SK-N-SH (cell line): Measurements from ENCODE around the gene TMEM245. TPM values are rescaled to one million over a fixed set of nuclear protein-coding genes. Genes with fewer than 3 reads are reported as not detected.

Experiments used
- CTCF ChIA-PET: fragments of 300-600, 350-600 bp; formaldehyde crosslinking; extraction: SDS; loops from one replicate; lab custom pipeline; 2021; lab: Yijun Ruan, JAX
- POLR2A ChIA-PET: fragments of 350-600 bp; sonication (Branson Sonifier 250); formaldehyde crosslinking; extraction: SDS; loops from one replicate; lab custom pipeline; 2020; ENCODE audit warnings: antibody characterized with exemption, inconsistent platforms; lab: Yijun Ruan, JAX
- DNase-seq: peaks from one replicate; pipeline ENCODE4 v3.0.0; 2012
- H2AFZ ChIP-seq: fragments of 200-600 bp; sonication (generic); 2 replicates; pipeline ENCODE4 v1.8.1; 2016; ENCODE audit warnings: antibody characterized with exemption, mild to moderate bottlenecking, low read depth
- H3F3A ChIP-seq: fragments of 200-600 bp; sonication (generic); replicated peaks from 2 replicates; pipeline ENCODE3; 2016; ENCODE audit warnings: antibody characterized with exemption, mild to moderate bottlenecking; ENCODE audit not compliant: insufficient read depth
- H3K27ac ChIP-seq, 2 experiments: fragments of 200-500 bp in 1 of 2; fragments of 200-600 bp in 1 of 2; sonication (Bioruptor generic) in 1 of 2; sonication (generic), shearing (Covaris generic) in 1 of 2; 2 replicates each; pipeline versions ENCODE4 v1.5.1 to v1.6.1; 2014 to 2016; ENCODE audit warnings: low read depth in 2 of 2, inconsistent platforms in 1 of 2, low read length in 1 of 2, mild to moderate bottlenecking in 1 of 2, mixed read lengths in 1 of 2
- H3K27me3 ChIP-seq: fragments of 200-600 bp; sonication (generic), shearing (Covaris generic); 2 replicates; pipeline ENCODE4 v1.6.1; 2016; ENCODE audit warnings: mixed run types; ENCODE audit not compliant: insufficient read depth
- H3K36me3 ChIP-seq, 2 experiments: fragments of 200-500 bp in 1 of 2; fragments of 200-600 bp in 1 of 2; sonication (Bioruptor generic) in 1 of 2; sonication (generic) in 1 of 2; replicated peaks in 1 of 2; 2 replicates each; pipeline versions ENCODE3 to v1.5.1; 2014 to 2016; ENCODE audit warnings: low read length in 1 of 2, mild to moderate bottlenecking in 1 of 2; ENCODE audit not compliant: insufficient read depth in 2 of 2, control insufficient read depth in 1 of 2
- H3K4me1 ChIP-seq, 2 experiments: fragments of 200-500 bp in 1 of 2; fragments of 200-600 bp in 1 of 2; sonication (Bioruptor generic) in 1 of 2; sonication (generic), shearing (Covaris generic) in 1 of 2; 2 replicates each; pipeline versions ENCODE4 v1.5.1 to v1.6.1; 2014 to 2016; ENCODE audit warnings: low read depth in 1 of 2, low read length in 1 of 2, mixed run types in 1 of 2; ENCODE audit not compliant: insufficient read depth in 2 of 2, control insufficient read depth in 1 of 2
- H3K4me2 ChIP-seq: fragments of 200-600 bp; sonication (generic), shearing (Covaris generic); 2 replicates; pipeline ENCODE4 v1.6.1; 2017; ENCODE audit warnings: mixed run types
- H3K4me3 ChIP-seq, 2 experiments: fragments of 200-500 bp in 1 of 2; fragments of 200-600 bp in 1 of 2; sonication (Bioruptor generic) in 1 of 2; sonication (generic), shearing (Covaris generic) in 1 of 2; 2 replicates each; pipeline versions ENCODE4 v1.5.1 to v1.8.1; 2014 to 2016; ENCODE audit warnings: low read depth in 2 of 2, inconsistent platforms in 1 of 2, low read length in 1 of 2, mild to moderate bottlenecking in 1 of 2, mixed read lengths in 1 of 2, moderate library complexity in 1 of 2
- H3K79me2 ChIP-seq: fragments of 200-600 bp; sonication (generic); 2 replicates; pipeline ENCODE4 v1.8.1; 2017; ENCODE audit warnings: mild to moderate bottlenecking; ENCODE audit not compliant: insufficient read depth
- H3K9ac ChIP-seq: fragments of 200-600 bp; sonication (generic); 2 replicates; pipeline ENCODE4 v1.6.1; 2017; ENCODE audit warnings: mixed run types
- H3K9me2 ChIP-seq: fragments of 200-600 bp; sonication (generic); 2 replicates; pipeline ENCODE4 v1.6.1; 2017; ENCODE audit warnings: mixed run types
- H3K9me3 ChIP-seq: fragments of 200-600 bp; sonication (generic); 2 replicates; pipeline ENCODE4 v1.6.1; 2017; ENCODE audit warnings: mixed run types, mild to moderate bottlenecking, moderate library complexity
- H4K20me1 ChIP-seq: fragments of 200-600 bp; sonication (generic); 2 replicates; pipeline ENCODE4 v1.6.1; 2017; ENCODE audit warnings: mild to moderate bottlenecking, mixed run types; ENCODE audit not compliant: insufficient read depth
- CHD2 ChIP-seq: fragments of 150-350 bp; IDR thresholded peaks from 2 replicates; pipeline ENCODE4 v1.6.1; 2018; ENCODE audit warnings: low read length; ENCODE audit not compliant: partially characterized antibody
- CTCF ChIP-seq: fragments of 200-600 bp; sonication (generic); IDR thresholded peaks from 2 replicates; pipeline ENCODE4 v1.6.1; 2017; ENCODE audit warnings: antibody characterized with exemption, mild to moderate bottlenecking, moderate library complexity
- ELF1 ChIP-seq: IDR thresholded peaks from 2 replicates; pipeline ENCODE4 v1.4.0; 2012
- EP300 ChIP-seq, 2 experiments: IDR thresholded peaks; 2 replicates each; pipeline versions ENCODE4 v1.4.0 to v1.6.1; 2012; ENCODE audit warnings: borderline replicate concordance in 1 of 2, low read depth in 1 of 2, low read length in 1 of 2
- FOSL2 ChIP-seq: IDR thresholded peaks from 2 replicates; pipeline ENCODE4 v1.4.0; 2012; ENCODE audit warnings: low read depth, mild to moderate bottlenecking, moderate library complexity, borderline replicate concordance
- FOXJ3 ChIP-seq: sonication (generic); formaldehyde crosslinking; IDR thresholded peaks from 2 replicates; pipeline ENCODE4 v1.5.1; 2020; ENCODE audit warnings: mild to moderate bottlenecking, missing genetic modification reagents
- FOXM1 ChIP-seq: IDR thresholded peaks from 2 replicates; pipeline ENCODE4 v1.4.0; 2012; ENCODE audit warnings: low read depth, mild to moderate bottlenecking
- GABPA ChIP-seq: IDR thresholded peaks from 2 replicates; pipeline ENCODE4 v1.4.0; 2012; ENCODE audit warnings: low read depth, mild to moderate bottlenecking
- MEF2A ChIP-seq: IDR thresholded peaks from 2 replicates; pipeline ENCODE4 v1.4.0; 2012; ENCODE audit warnings: low read depth, borderline replicate concordance
- MXI1 ChIP-seq: IDR thresholded peaks from 2 replicates; pipeline ENCODE4 v1.6.1; 2012; ENCODE audit warnings: mild to moderate bottlenecking, low read depth, low read length, improper control_type of control experiment
- NFIC ChIP-seq: IDR thresholded peaks from 2 replicates; pipeline ENCODE4 v1.4.0; 2012; ENCODE audit warnings: borderline replicate concordance
- PBX3 ChIP-seq: IDR thresholded peaks from 2 replicates; pipeline ENCODE4; 2012
- POLR2AphosphoS5 ChIP-seq: IDR thresholded peaks from 2 replicates; pipeline ENCODE4 v1.6.1; 2012; ENCODE audit warnings: low read depth, low read length
- RCOR1 ChIP-seq: fragments of 150-350 bp; IDR thresholded peaks from 2 replicates; pipeline ENCODE4 v1.6.1; 2017; ENCODE audit warnings: antibody characterized with exemption, low read length
- SIN3A ChIP-seq: IDR thresholded peaks from 2 replicates; pipeline ENCODE4 v1.6.1; 2012; ENCODE audit warnings: low read depth, mild to moderate bottlenecking, low read length, moderate library complexity, borderline replicate concordance
- SMC3 ChIP-seq: IDR thresholded peaks from 2 replicates; pipeline ENCODE4 v1.6.1; 2012; ENCODE audit warnings: low read depth, low read length, improper control_type of control experiment
- TAF1 ChIP-seq: IDR thresholded peaks from 2 replicates; pipeline ENCODE4 v1.6.1; 2012; ENCODE audit warnings: low read depth, mild to moderate bottlenecking, low read length, moderate library complexity, borderline replicate concordance
- TCF12 ChIP-seq: IDR thresholded peaks from 2 replicates; pipeline ENCODE4 v1.4.0; 2012
- USF1 ChIP-seq: IDR thresholded peaks from 2 replicates; pipeline ENCODE4 v1.4.0; 2012; ENCODE audit warnings: low read depth, borderline replicate concordance
- USF2 ChIP-seq: fragments of 150-350 bp; IDR thresholded peaks from 2 replicates; pipeline ENCODE4 v1.6.1; 2017; ENCODE audit warnings: antibody characterized with exemption, low read length, low read depth, borderline replicate concordance
- YY1 ChIP-seq: IDR thresholded peaks from 2 replicates; pipeline ENCODE4 v1.4.0; 2012; ENCODE audit warnings: low read depth, mild to moderate bottlenecking
- WGBS: methylation state at CpG from one replicate; pipeline ENCODE4 v1.1.6; 2017; ENCODE audit warnings: low lambda C conversion rate; 5-methylcytosine and 5-hydroxymethylcytosine counted together
- polyA plus RNA-seq, 3 experiments: library from polyadenylated mRNA; depleted of rRNA; stranded (reverse); fragments of >200 nt; gene quantifications; 2 replicates each; pipeline ENCODE4 v1.2.3, GENCODE V29; 2012

TMEM245 gene
- polyA plus RNA-seq, 1 of the 3 experiments (the other 2 are of a cell fraction), result 17.5 TPM

GRCh38 chr9:109016132-109016531 is 103.6 kb downstream of the TMEM245 start:
- H3K27me3 ChIP-seq, result no peaks in the 10 kb centered on the region
- WGBS, result 100% methylated on average over 1 of the region's 1 CpG
- no peaks in the 10 kb centered on the region for H3K9me2 ChIP-seq
- H3K9me3 ChIP-seq, result no peaks in the 10 kb centered on the region
- TF ChIP-seq PBX3 (no peak), EP300 (IDR thresholded peaks at IDR 0.05; ENCODE audit: borderline replicate concordance in 1 of 2, low read depth in 1 of 2, low read length in 1 of 2) (no peak), TCF12 (no peak), USF1 (no peak), POLR2AphosphoS5 (no peak), SIN3A (no peak), TAF1 (no peak), SMC3 (no peak), YY1 (no peak), CTCF (no peak), FOXJ3 (CRISPR knock-in tag) (no peak), FOXM1 (no peak)
- TF ChIP-seq, all 33 proteins: peak for 0
- H3K27ac ChIP-seq, result no peak overlapping the region
- H3K4me2 ChIP-seq, result no peak overlapping the region
- H2AFZ ChIP-seq, result no peak overlapping the region
- peaks cover 36% of the 10 kb centered on the region for H3F3A ChIP-seq
- peaks cover 10 to 13% of the 10 kb centered on the region in 2 experiments for H3K4me1 ChIP-seq
- peaks cover 10% of the 10 kb centered on the region for H3K79me2 ChIP-seq
- ChIA-PET CTCF (no interaction called here), POLR2A (no interaction called here)
- H3K36me3 ChIP-seq, result peaks cover 17 to 35% of the 10 kb centered on the region in 2 experiments
- no peak overlapping the region for H3K9ac ChIP-seq
- H4K20me1 ChIP-seq, result peaks cover 8% of the 10 kb centered on the region; the same call in 1 of the 2 replicates
- H3K4me3 ChIP-seq, result no peak overlapping the region
- no peak for DNase-seq

DNA sequence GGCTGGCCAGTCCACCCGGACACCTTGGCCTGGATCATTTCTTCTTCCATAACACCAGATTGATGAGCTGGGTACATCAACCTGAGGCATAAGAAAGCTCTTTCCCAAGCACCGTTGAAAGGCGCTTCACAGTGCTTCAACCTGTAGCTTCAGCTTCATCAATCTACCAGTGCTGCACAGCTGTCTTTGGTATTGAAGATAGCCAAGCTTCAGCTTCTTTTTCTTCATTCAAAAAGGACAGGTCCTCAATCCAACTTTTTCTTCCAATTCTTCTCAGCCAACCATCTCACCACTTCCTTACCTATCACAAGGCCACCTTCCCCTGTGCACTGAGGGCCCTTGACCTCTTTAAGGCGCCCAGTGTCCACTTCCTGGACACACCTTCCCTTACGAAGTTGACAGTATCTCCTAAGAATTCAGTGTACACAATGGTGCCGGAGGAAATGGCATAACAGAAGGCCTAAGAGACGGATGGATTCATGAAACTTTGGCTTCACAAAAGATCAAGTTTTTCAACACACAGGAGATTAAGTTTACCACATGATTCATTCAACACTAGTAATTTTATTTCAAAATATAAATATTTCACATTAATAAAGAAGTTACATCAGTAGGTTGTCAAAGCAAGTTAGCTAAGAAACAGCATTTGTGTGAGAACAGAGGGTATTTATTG is 105.0 kb downstream of the TMEM245 start:
- H3K9me2 ChIP-seq, result no peaks in the 10 kb centered on the region
- ChIA-PET POLR2A (no interaction called here), CTCF (interaction anchor here (0.6 to 1.0 kb wide), 2 partner anchors 60 to 84 kb away, joined by 3 read pairs; no protein-coding TSS in a partner anchor)
- no peak overlapping the region for H3K9ac ChIP-seq
- peaks cover 8% of the 10 kb centered on the region; the same call in 1 of the 2 replicates for H4K20me1 ChIP-seq
- H3K4me1 ChIP-seq, result peaks cover 13 to 22% of the 10 kb centered on the region in 2 experiments
- H3K27me3 ChIP-seq, result no peaks in the 10 kb centered on the region
- H3K4me3 ChIP-seq, result no peak overlapping the region
- H3K27ac ChIP-seq, result peak overlapping the region; percentile 11 to 76; a peak in 1 of 4 replicates
- H2AFZ ChIP-seq, result no peak overlapping the region
- DNase-seq, result no peak
- 90% methylated on average over 7 of the region's 7 CpGs for WGBS
- peaks cover 24% of the 10 kb centered on the region for H3K79me2 ChIP-seq
- H3K4me2 ChIP-seq, result no peak overlapping the region
- peaks cover 42% of the 10 kb centered on the region for H3F3A ChIP-seq
- peaks cover 13 to 26% of the 10 kb centered on the region in 2 experiments for H3K36me3 ChIP-seq
- no peaks in the 10 kb centered on the region for H3K9me3 ChIP-seq
- TF ChIP-seq MXI1, result no peak
- TF ChIP-seq SMC3, result no peak
- no peak for TF ChIP-seq GABPA
- no peak for TF ChIP-seq FOXM1
- TF ChIP-seq ELF1, result no peak
- TF ChIP-seq NFIC, result no peak
- TF ChIP-seq TCF12, result no peak
- TF ChIP-seq CHD2, result no peak
- TF ChIP-seq RCOR1, result no peak
- TF ChIP-seq EP300 (IDR thresholded peaks at IDR 0.05; ENCODE audit: borderline replicate concordance in 1 of 2, low read depth in 1 of 2, low read length in 1 of 2), result no peak
- TF ChIP-seq FOXJ3 (CRISPR knock-in tag), result no peak
- TF ChIP-seq MEF2A, result no peak
- no peak for TF ChIP-seq USF2
- TF ChIP-seq FOSL2, result no peak
- no peak for TF ChIP-seq SIN3A
- no peak for TF ChIP-seq USF1
- TF ChIP-seq TAF1, result no peak
